SK-N-SH treated with all-trans-retinoic acid at 6 μM for 48 hours (cell line): Measurements from ENCODE around the gene ZNF534.
"Not testable (repeated sequence)": the region's sequence is repeated elsewhere in the genome, so short reads cannot be mapped to it uniquely, and the experiment has no call there.

ENCODE experiments used
- ATAC-seq: fragments of 200-7000 bp; cut with Tn5 transposase; 3 replicates; pipeline ENCODE4 v1.9.1; 2020; ENCODE audit warnings: mild to moderate bottlenecking, moderate library complexity
- ARNTL ChIP-seq: fragments of 450-650 bp; formaldehyde crosslinking; IDR thresholded peaks from 2 replicates; pipeline ENCODE4 v1.5.0; 2020; ENCODE audit warnings: low read depth, mild to moderate bottlenecking, moderate library complexity, borderline replicate concordance
- CREB5 ChIP-seq: fragments of 250-450 bp; sonication (Bioruptor Pico); IDR thresholded peaks from 2 replicates; pipeline ENCODE4 v1.5.1; 2020; ENCODE audit warnings: low read depth, mild to moderate bottlenecking, moderate library complexity
- CSRNP3 ChIP-seq: fragments of 250-450 bp; sonication (Bioruptor Pico); IDR thresholded peaks from 2 replicates; pipeline ENCODE4 v1.5.1; 2021; ENCODE audit warnings: mild to moderate bottlenecking, moderate library complexity
- GLIS3 ChIP-seq: fragments of 250-450 bp; sonication (Bioruptor Pico); IDR thresholded peaks from 2 replicates; pipeline ENCODE4 v1.5.0; 2020; ENCODE audit warnings: mild to moderate bottlenecking, moderate library complexity
- ISL1 ChIP-seq: fragments of 250-450 bp; sonication (Bioruptor Pico); IDR thresholded peaks from 2 replicates; pipeline ENCODE4 v2.1.2; 2022; ENCODE audit warnings: mild to moderate bottlenecking, moderate library complexity
- PPARA ChIP-seq: fragments of 250-450 bp; sonication (Bioruptor Pico); IDR thresholded peaks from 2 replicates; pipeline ENCODE4 v1.5.0; 2020; ENCODE audit warnings: mild to moderate bottlenecking, borderline replicate concordance
- SNAI2 ChIP-seq: fragments of 250-450 bp; sonication (Bioruptor Pico); IDR thresholded peaks from 2 replicates; pipeline ENCODE4 v1.5.0; 2020; ENCODE audit warnings: mild to moderate bottlenecking, moderate library complexity
- TCF4 ChIP-seq: fragments of 250-450 bp; sonication (Bioruptor Pico); IDR thresholded peaks from 2 replicates; pipeline ENCODE4 v1.8.0; 2021; ENCODE audit warnings: mild to moderate bottlenecking, moderate library complexity, borderline replicate concordance
- ZC3H10 ChIP-seq: fragments of 250-450 bp; sonication (Bioruptor Pico); IDR thresholded peaks from 2 replicates; pipeline ENCODE4 v1.5.1; 2021; ENCODE audit warnings: mild to moderate bottlenecking, moderate library complexity
- ZFP3 ChIP-seq: fragments of 250-450 bp; sonication (Bioruptor Pico); IDR thresholded peaks from 2 replicates; pipeline ENCODE4 v1.5.0; 2020; ENCODE audit warnings: mild to moderate bottlenecking, moderate library complexity
- ZFP30 ChIP-seq: fragments of 450-650 bp; formaldehyde crosslinking; IDR thresholded peaks from 2 replicates; pipeline ENCODE4 v1.5.0; 2022; ENCODE audit warnings: mild to moderate bottlenecking, moderate library complexity
- ZNF565 ChIP-seq: fragments of 450-650 bp; formaldehyde crosslinking; conservative IDR thresholded peaks from 2 replicates; pipeline ENCODE4 v1.5.0; 2020; ENCODE audit warnings: low read depth, mild to moderate bottlenecking, moderate library complexity
- ZNF70 ChIP-seq: fragments of 450-650 bp; formaldehyde crosslinking; IDR thresholded peaks from 2 replicates; pipeline ENCODE4 v1.5.0; 2020; ENCODE audit warnings: mild to moderate bottlenecking, moderate library complexity
- ZNF8 ChIP-seq: fragments of 450-650 bp; formaldehyde crosslinking; IDR thresholded peaks from 2 replicates; pipeline ENCODE4 v1.5.0; 2020; ENCODE audit warnings: mild to moderate bottlenecking, moderate library complexity
- TF ChIP-seq, protein P1 (sequence below): fragments of 250-450 bp; sonication (Bioruptor Pico); IDR thresholded peaks from 2 replicates; pipeline ENCODE4 v1.8.0; 2021; ENCODE audit warnings: low read depth, mild to moderate bottlenecking, moderate library complexity, borderline replicate concordance
- TF ChIP-seq, protein P2 (sequence below): fragments of 250-450 bp; sonication (Bioruptor Pico); IDR thresholded peaks from 2 replicates; pipeline ENCODE4 v1.5.0; 2020; ENCODE audit warnings: mild to moderate bottlenecking, moderate library complexity

The ZNF534 gene

GRCh38 chr19:52473655-52474350 is 44.9 kb downstream of the ZNF534 start:
- no peak for ATAC-seq
- TF ChIP-seq ZFP30 (CRISPR knock-in tag) (no peak), SNAI2 (CRISPR knock-in tag) (no peak), ZNF70 (CRISPR knock-in tag) (no peak), ZFP3 (CRISPR knock-in tag) (no peak), TCF4 (CRISPR knock-in tag) (no peak), ARNTL (CRISPR knock-in tag) (no peak), ZNF565 (CRISPR knock-in tag) (no peak), ZNF8 (CRISPR knock-in tag) (no peak), ISL1 (no peak), CSRNP3 (no peak), PPARA (CRISPR knock-in tag) (no peak), CREB5 (CRISPR knock-in tag) (no peak)
- TF ChIP-seq, protein P1, sequence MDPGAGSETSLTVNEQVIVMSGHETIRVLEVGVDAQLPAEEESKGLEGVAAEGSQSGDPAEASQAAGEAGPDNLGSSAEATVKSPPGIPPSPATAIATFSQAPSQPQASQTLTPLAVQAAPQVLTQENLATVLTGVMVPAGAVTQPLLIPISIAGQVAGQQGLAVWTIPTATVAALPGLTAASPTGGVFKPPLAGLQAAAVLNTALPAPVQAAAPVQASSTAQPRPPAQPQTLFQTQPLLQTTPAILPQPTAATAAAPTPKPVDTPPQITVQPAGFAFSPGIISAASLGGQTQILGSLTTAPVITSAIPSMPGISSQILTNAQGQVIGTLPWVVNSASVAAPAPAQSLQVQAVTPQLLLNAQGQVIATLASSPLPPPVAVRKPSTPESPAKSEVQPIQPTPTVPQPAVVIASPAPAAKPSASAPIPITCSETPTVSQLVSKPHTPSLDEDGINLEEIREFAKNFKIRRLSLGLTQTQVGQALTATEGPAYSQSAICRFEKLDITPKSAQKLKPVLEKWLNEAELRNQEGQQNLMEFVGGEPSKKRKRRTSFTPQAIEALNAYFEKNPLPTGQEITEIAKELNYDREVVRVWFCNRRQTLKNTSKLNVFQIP (CRISPR knock-in tag) = no peak
- TF ChIP-seq, protein P2, sequence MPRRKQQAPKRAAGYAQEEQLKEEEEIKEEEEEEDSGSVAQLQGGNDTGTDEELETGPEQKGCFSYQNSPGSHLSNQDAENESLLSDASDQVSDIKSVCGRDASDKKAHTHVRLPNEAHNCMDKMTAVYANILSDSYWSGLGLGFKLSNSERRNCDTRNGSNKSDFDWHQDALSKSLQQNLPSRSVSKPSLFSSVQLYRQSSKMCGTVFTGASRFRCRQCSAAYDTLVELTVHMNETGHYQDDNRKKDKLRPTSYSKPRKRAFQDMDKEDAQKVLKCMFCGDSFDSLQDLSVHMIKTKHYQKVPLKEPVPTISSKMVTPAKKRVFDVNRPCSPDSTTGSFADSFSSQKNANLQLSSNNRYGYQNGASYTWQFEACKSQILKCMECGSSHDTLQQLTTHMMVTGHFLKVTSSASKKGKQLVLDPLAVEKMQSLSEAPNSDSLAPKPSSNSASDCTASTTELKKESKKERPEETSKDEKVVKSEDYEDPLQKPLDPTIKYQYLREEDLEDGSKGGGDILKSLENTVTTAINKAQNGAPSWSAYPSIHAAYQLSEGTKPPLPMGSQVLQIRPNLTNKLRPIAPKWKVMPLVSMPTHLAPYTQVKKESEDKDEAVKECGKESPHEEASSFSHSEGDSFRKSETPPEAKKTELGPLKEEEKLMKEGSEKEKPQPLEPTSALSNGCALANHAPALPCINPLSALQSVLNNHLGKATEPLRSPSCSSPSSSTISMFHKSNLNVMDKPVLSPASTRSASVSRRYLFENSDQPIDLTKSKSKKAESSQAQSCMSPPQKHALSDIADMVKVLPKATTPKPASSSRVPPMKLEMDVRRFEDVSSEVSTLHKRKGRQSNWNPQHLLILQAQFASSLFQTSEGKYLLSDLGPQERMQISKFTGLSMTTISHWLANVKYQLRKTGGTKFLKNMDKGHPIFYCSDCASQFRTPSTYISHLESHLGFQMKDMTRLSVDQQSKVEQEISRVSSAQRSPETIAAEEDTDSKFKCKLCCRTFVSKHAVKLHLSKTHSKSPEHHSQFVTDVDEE = no peak

DNA sequence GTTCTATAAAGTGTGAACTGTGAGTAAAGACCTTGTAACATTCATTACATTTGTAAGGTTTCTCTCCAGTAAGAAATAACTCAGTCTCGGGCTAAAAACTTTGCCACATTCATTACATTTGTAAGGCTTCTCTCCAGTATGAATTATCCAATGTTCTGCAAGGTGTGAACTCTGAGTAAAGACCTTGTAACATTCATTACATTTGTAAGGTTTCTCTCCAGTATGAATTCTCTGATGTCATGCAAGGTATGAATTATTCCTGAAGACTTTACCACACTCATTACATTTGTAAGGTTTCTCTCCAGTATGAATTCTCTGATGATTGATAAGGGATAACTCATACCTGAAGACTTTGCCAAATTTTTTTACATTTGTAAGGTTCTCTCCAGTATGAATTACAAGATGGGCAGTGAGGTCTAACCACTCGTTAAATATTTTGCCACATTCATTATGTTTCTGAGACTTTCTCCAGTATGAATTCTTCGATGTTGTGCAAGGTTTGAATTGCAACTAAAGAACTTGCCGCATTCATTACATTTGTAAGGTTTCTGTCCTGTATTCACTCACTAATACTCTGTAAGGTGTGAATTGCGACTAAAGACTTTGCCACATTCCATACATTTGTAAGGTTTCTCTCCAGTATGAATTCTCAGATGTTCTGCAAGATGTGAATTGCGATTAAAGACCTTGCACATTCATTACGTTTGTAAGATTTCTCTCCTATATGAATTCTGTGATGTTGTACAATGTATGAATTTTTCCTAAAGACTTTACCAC is 45.6 kb downstream of the ZNF534 start:
- ATAC-seq = no peak
- TF ChIP-seq ZNF8 (CRISPR knock-in tag) (no peak), ZC3H10 (CRISPR knock-in tag) (no peak), GLIS3 (CRISPR knock-in tag) (no peak), CREB5 (CRISPR knock-in tag) (no peak), ARNTL (CRISPR knock-in tag) (no peak)
- TF ChIP-seq, all 23 proteins: peak for 0

DNA sequence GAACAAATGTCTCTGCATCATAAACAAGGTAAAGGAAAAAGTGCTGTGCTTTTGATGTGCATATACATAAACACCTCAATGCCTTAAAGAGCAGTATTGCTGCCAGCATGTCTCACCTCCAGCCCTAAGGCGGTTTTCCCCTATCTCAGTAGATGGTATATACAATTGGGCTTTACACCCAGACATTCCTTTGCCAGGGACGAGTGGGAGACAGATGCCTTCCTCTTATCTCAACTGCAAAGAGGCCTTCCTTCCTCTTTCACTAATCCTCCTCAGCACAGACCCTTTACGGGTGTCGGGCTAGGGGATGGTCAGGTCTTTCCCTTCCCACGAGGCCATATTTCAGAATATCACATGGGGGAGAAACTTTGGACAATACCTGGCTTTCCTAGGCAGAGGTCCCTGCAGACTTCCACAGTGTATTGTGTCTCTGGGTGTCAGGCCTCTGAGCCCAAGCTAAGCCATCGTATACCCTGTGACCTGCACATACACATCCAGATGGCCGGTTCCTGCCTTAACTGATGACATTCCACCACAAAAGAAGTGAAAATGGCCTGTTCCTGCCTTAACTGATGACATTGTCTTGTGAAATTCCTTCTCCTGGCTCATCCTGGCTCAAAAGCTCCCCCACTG is 55.3 kb downstream of the ZNF534 start:
- not testable (repeated sequence) for ATAC-seq

- ATAC-seq = not testable (repeated sequence)
These were observed 56.1 kb downstream of the ZNF534 start for GRCh38 chr19:52485064-52485463.

DNA sequence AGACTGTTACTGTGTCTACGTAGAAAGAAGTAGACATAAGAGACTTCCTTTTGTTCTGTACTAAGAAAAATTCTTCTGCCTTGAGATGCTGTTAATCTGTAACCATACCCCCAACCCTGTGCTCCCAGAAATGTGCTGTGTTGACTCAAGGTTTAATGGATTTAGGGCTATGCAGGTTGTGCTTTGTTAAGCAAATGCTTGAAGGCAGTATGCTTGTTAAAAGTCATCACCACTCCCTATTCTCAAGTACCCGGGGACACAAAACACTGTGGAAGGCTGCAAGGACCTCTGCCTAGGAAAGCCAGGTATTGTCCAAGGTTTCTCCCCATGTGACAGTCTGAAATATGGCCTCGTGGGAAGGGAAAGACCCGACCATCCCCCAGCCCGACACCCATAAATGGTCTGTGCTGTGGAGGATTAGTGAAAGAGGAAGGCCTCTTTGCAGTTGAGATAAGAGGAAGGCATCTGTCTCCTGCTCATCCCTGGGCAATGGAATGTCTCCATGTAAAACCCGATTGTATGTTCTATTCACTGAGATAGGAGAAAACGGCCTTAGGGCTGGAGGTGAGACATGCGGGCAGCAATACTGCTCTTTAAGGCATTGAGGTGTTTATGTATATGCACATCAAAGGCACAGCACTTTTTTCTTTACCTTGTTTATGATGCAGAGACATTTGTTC is 56.8 kb downstream of the ZNF534 start:
- not testable (repeated sequence) for ATAC-seq
